RPMI8226 (cell line): ENCODE data around the gene STX18.
"Not testable (repeated sequence)": the region's sequence is repeated elsewhere in the genome, so short reads cannot be mapped to it uniquely, and the experiment has no call there.

Source experiments
- DNase-seq: peaks from one replicate; pipeline ENCODE4 v3.0.0-alpha.2; 2015

STX18 gene

DNA sequence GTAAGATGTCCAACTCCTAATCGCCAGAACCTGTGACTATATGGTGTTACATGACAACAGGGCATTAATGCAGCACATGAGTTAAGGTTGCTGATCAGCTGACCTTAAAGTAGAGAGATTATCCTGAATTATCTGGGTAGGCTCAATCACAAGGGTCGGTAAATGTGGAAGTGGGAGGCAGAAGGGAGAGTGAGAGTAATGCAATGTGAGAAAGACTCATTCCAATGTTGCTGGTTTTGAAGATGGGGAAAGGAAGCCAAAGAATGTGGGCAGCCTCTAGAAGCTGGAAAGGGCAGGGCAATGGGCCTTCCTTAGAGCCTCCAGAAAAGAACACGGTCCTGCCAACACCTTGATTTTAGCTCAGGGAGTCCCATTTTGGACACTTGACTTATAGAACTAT, 67.4 kb downstream of the STX18 start:
- no peak for DNase-seq

- no peak for DNase-seq
Measured at GRCh38 chr4:4472344-4472958, 69.4 kb downstream of the STX18 start.

GRCh38 chr4:4471195-4471594, 70.7 kb downstream of the STX18 start:
- DNase-seq, result no peak

DNA sequence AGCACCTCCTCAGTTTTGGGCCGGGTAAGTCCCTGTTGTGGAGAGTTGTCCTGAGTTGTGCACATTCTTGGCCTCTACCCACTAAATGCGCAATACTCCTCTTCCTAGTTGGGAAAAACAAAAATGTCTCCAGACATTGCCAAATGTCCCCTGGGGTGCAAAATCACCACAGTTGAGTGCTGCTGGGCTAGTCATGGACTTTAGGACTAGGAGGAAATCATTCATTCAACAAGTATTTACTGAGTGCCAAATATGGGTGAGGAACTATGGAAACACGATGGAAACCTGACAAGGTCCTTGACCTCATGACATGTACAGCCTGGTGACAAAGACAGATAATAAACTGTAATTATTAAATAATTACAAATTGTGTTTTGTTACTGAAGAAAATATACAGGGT, 71.6 kb downstream of the STX18 start:
- no peak for DNase-seq

DNA sequence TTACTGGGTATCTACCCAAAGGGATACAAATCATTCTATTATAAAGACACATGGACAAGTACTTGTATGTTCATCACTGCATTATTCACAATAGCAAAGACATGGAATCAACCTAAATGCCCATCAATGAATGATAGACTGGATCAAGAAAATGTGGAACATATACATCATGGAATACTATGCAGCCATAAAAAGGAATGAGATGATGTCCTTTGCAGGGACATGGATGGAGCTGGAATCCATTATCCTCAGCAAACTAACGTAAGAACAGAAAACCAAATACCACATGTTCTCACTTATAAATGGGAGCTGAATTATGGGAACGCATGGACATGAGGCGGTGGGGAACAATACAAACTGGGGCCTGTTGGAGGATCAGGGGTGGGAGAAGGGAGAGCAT, 76.6 kb downstream of the STX18 start:
- DNase-seq, result not testable (repeated sequence)

- no peak for DNase-seq
Measured at GRCh38 chr4:4462970-4463369, 78.9 kb downstream of the STX18 start.

DNA sequence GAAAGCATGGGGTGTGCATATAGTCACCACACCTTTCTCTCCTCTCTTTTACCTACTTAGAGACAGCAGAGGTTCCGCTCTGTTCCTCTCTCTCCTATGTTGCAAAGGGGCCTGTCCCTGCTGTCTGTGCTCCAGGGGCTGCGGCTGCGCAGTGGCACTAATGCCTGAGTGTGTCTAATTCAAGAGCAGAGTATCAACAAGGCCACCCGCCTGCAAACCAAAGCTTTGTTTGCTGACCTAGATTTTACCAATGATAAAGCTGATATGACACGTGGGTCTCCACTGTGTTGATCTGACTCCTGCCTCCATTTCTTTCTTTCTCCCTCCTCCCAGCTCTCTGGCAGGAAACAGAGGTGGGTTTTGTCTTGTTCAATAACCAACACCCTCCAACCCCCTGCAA, 80.0 kb downstream of the STX18 start:
- no peak for DNase-seq

DNA sequence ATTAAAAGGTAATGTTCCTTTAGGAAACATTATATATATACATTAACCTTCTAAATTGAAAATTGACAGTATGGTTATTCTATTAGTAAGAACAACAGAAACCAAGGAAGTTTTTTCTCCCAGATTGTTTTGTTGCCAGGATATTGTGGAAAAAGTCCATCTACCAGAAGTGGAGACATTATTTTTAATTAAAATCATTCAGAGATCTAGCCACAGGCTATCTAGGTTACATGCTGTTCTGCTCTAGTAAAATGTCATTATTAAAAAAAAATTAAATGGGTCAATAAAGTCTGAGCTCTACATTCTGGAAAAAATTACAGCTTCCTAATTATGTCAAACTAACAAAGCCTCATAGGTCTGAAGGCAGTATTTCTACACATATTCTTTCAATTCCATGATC, 80.7 kb downstream of the STX18 start:
- DNase-seq, result no peak

DNA sequence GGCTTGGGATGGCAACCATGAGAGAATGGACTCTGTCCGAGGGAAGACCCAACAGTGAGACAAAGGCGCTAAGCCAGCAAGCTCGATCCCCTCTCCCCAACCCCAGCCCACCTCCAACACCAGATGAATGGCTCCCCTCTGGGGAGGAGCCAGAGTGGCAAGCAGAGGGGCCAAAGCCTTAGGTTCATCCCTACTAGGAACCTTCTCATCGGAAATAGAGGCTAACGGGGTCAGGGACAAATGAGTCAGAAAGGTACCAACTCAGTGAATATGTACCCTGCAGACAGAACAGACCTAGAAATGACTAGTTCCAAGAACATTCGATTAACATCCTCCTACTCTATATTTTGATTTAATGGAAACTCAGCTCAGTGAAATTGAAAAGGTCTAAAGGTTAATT, 81.1 kb downstream of the STX18 start:
- no peak for DNase-seq

DNA sequence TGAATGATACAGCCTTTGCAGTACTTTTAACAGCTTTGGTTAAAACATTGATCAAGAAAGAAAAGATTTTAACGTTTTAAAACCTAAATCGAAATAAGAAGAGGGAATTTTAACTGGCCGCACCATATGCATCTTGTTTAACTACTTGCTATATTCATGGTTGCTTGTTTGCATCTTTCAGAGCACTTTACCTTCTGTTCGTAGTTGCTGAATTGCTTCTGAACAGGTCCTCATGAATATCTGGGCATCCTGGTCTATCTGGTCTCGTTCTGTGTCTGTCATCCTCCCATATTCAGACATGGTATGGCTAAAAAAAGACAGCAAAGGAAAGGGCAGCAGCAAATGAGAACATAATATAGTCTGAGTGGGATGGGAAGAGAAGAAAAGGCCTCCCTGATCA, 82.7 kb downstream of the STX18 start:
- no peak for DNase-seq

GRCh38 chr4:4457803-4458553, 83.9 kb downstream of the STX18 start:
- no peak for DNase-seq

DNA sequence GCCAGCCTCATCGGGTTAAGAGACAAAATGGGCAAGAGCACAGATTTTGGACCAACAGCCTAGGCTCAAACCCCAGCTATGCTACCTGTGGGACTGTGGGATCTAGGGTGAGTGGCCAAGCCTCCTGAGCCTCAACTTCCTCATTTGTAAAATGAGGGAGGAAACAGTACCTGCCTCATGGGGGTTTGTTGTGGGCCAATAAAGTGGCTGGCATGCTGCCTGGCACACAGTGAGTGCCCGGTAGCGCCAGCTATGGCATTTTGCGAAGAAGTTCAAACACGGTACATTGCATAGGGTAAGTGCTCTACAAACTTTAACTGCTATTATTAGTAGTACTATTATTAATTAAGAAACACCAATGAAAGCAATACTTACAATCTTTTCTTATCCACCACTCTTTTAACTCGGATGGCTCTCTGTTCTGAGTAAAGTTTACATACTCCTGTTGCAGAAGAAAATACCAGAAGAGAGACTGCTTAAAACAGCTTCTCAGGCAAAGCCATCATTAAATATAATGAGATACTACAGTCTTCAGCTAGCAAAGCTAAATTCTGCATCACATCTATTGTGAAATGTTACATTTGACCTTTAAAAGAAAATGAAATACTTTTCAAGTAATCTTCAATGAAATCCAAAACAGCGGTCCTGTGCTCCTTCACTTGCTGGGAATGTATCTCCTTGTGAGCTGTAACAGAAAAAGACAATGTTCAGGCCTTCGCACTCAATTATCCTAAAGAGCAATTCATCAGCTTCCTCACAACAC, 84.9 kb downstream of the STX18 start:
- peak; percentile 55 for DNase-seq

GRCh38 chr4:4456351-4456750, 85.5 kb downstream of the STX18 start:
- DNase-seq, result peak; percentile 63

- DNase-seq, result peak; percentile 88
Measured at GRCh38 chr4:4455210-4455865, 86.5 kb downstream of the STX18 start.

- DNase-seq, result no peak
Measured at GRCh38 chr4:4446434-4446833, 95.4 kb downstream of the STX18 start.

DNA sequence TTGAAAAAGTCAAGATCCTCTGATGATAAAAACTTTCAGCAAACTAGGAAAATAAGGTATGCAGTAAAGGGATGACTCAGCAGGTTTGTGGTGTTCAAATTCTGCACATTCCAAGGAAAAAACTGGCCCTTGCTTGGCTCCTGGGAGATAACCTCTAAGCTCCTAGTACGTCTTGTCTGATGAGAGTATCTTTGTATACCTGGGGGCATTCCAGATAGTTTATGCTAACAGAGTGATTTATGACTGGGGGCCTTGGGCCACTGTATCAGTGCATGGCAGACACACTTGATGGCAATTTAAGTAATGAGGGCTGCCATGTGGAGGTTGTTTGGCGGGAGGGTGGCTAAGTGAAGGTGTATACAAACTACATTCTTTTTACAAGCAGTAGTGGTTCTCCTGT, 98.0 kb downstream of the STX18 start:
- no peak for DNase-seq

DNA sequence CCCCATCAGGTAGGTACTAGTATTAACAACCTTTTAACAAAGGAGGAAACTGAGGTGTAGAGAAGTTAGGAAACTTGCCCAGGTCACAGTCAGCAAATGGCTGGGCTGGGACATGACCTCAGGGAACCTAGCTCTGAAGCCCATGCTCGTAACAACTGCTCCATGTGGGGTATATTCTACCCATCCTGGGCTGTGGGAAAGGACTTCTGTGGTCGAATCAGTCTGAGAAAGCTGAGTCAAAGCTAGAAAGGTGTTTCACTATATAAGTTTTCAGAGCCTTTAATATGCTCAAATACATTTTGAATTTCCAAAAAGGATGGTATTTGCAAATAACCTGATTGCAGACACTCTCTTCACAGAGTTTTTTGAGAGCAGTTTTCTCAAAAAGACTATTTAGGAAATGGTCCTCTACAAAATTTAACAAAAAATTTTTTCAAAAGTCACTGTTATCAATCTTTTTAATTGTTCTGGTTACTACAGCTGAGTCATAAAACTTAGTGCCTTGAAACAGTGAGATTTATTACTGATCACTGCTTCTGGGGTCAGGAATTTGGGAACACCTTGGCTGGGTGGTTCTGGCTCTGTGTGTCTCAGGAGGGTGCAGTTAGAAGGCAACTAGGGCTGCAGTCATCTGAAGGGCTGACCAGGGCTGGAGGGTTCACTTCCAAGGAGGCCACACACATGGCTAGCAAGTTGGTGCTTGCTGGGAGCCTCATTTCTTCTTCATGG, 101.4 kb downstream of the STX18 start:
- DNase-seq, result no peak

GRCh38 chr4:4439782-4440181, 102.1 kb downstream of the STX18 start:
- no peak for DNase-seq

GRCh38 chr4:4438891-4439290, 103.0 kb downstream of the STX18 start:
- no peak for DNase-seq

- DNase-seq, result no peak
Measured at GRCh38 chr4:4437798-4438470, 103.9 kb downstream of the STX18 start.

GRCh38 chr4:4436244-4436823, 105.5 kb downstream of the STX18 start:
- no peak for DNase-seq

DNA sequence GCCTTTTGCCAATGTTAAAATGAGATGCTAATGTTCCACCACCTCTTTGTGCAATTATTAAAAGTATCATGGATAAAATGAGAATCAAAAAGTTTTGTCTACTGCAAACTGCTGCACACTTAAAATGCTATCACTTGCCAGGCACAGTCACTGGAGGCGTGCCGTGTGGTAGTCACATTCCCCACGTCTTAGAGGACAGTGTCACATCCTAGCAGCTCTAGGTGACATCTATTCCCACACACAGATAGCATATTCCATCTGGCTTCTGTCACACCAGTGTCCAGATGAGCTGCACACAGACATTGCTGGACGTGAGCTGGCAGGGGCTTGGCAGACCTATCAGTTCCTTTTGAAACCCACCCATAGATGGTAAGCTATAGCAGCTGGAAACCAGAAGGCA, 107.9 kb downstream of the STX18 start:
- no peak for DNase-seq
